ENCODE data around the gene TRAPPC3L. TPM values are rescaled to one million over a fixed set of nuclear protein-coding genes. Genes with fewer than 3 reads are reported as not detected.

TRAPPC3L gene
- total RNA-seq, 1 donor from 2014 or later, result not detected

GRCh38 chr6:116578335-116578734 is 32.9 kb upstream of the TRAPPC3L start:
- peaks cover under 1% of the 10 kb centered on the region for H3K4me1 ChIP-seq
- H3K9ac ChIP-seq, result no peak overlapping the region
- H3K27me3 Mint-ChIP-seq (ENCODE audit: insufficient read depth, low read depth), result no peaks in the 10 kb centered on the region
- H3K27ac ChIP-seq, result no peak overlapping the region
- no peak for DNase-seq (ENCODE audit: low spot score)
- H4K20me1 ChIP-seq (ENCODE audit: low read depth), result peaks cover 2% of the 10 kb centered on the region
- no peaks in the 10 kb centered on the region for H3K27me3 ChIP-seq
- H3K9me3 ChIP-seq (ENCODE audit: low read depth), result no peaks in the 10 kb centered on the region
- no peak overlapping the region for H3K4me3 ChIP-seq
- H3K36me3 Mint-ChIP-seq, result peaks cover 5% of the 10 kb centered on the region
- H3K4me2 ChIP-seq, result no peak overlapping the region
- H3K4me1 Mint-ChIP-seq, result peaks cover 5% of the 10 kb centered on the region
- no peaks in the 10 kb centered on the region for H3K36me3 ChIP-seq
- TF ChIP-seq EZH2 (IDR thresholded peaks at IDR 0.05) (no peak), CTCF (IDR thresholded peaks at IDR 0.05) (no peak), EZH2phosphoT487 (IDR thresholded peaks at IDR 0.05) (no peak)
- H3F3A ChIP-seq (ENCODE audit: low read depth), result no peaks in the 10 kb centered on the region
- no peak overlapping the region for H3K4me3 Mint-ChIP-seq
- H3K9me3 Mint-ChIP-seq, result no peaks in the 10 kb centered on the region
- no peak overlapping the region for H2AFZ ChIP-seq (replicated peaks)
- no peak overlapping the region for H3K27ac Mint-ChIP-seq
- peaks cover 56% of the 10 kb centered on the region for H3K79me2 ChIP-seq (ENCODE audit: low read depth)

GRCh38 chr6:116577486-116577885 is 32.0 kb upstream of the TRAPPC3L start:
- H3K9me3 Mint-ChIP-seq, result no peaks in the 10 kb centered on the region

GRCh38 chr6:116575227-116575626 is 29.7 kb upstream of the TRAPPC3L start:
- no peaks in the 10 kb centered on the region for H3K9me3 Mint-ChIP-seq
- H3K27ac ChIP-seq, result no peak overlapping the region
- peaks cover 13% of the 10 kb centered on the region for H3K4me1 ChIP-seq
- peaks cover 23% of the 10 kb centered on the region for H3K4me1 Mint-ChIP-seq
- H4K20me1 ChIP-seq (ENCODE audit: low read depth), result peaks cover 2% of the 10 kb centered on the region
- TF ChIP-seq EZH2 (IDR thresholded peaks at IDR 0.05) (no peak), CTCF (IDR thresholded peaks at IDR 0.05) (no peak), EZH2phosphoT487 (IDR thresholded peaks at IDR 0.05) (no peak)
- H3K4me2 ChIP-seq, result no peak overlapping the region
- H3K27ac Mint-ChIP-seq, result no peak overlapping the region
- peaks cover 5% of the 10 kb centered on the region for H3K36me3 Mint-ChIP-seq
- H3K27me3 ChIP-seq, result no peaks in the 10 kb centered on the region
- no peak overlapping the region for H3K9ac ChIP-seq
- peaks cover 16% of the 10 kb centered on the region for H3F3A ChIP-seq (ENCODE audit: low read depth)
- no peaks in the 10 kb centered on the region for H3K27me3 Mint-ChIP-seq (ENCODE audit: insufficient read depth, low read depth)
- H2AFZ ChIP-seq (replicated peaks), result no peak overlapping the region
- no peaks in the 10 kb centered on the region for H3K9me3 ChIP-seq (ENCODE audit: low read depth)
- DNase-seq (ENCODE audit: low spot score), result no peak
- H3K4me3 ChIP-seq, result no peak overlapping the region
- H3K4me3 Mint-ChIP-seq, result no peak overlapping the region
- H3K36me3 ChIP-seq, result no peaks in the 10 kb centered on the region
- H3K79me2 ChIP-seq (ENCODE audit: low read depth), result peaks cover 75% of the 10 kb centered on the region

More at GRCh38 chr6:116577486-116577885, 32.0 kb upstream of the TRAPPC3L start:
- no peaks in the 10 kb centered on the region for H3K9me3 ChIP-seq (ENCODE audit: low read depth)
- no peak overlapping the region for H2AFZ ChIP-seq (replicated peaks)
- H3K4me3 ChIP-seq, result no peak overlapping the region
- Mint-ChIP-seq H3K27me3 (ENCODE audit: insufficient read depth, low read depth) (no peaks in the 10 kb centered on the region), H3K36me3 (peaks cover 5% of the 10 kb centered on the region), H3K4me3 (no peak overlapping the region), H3K4me1 (peaks cover 12% of the 10 kb centered on the region), H3K27ac (no peak overlapping the region)
- TF ChIP-seq EZH2phosphoT487 (IDR thresholded peaks at IDR 0.05), result no peak
- H3K27me3 ChIP-seq, result no peaks in the 10 kb centered on the region
- peaks cover 9% of the 10 kb centered on the region for H3K4me1 ChIP-seq
- H3K36me3 ChIP-seq, result no peaks in the 10 kb centered on the region
- H4K20me1 ChIP-seq (ENCODE audit: low read depth), result peaks cover 2% of the 10 kb centered on the region
- H3K4me2 ChIP-seq, result no peak overlapping the region
- H3F3A ChIP-seq (ENCODE audit: low read depth), result no peaks in the 10 kb centered on the region
- H3K79me2 ChIP-seq (ENCODE audit: low read depth), result peaks cover 64% of the 10 kb centered on the region
- no peak overlapping the region for H3K27ac ChIP-seq
- H3K9ac ChIP-seq, result no peak overlapping the region
- DNase-seq (ENCODE audit: low spot score), result no peak

GRCh38 chr6:116572162-116572561 is 26.7 kb upstream of the TRAPPC3L start:
- peak; percentile 30 for DNase-seq (ENCODE audit: low spot score)
- Mint-ChIP-seq H3K4me1 (peaks cover 27% of the 10 kb centered on the region), H3K27me3 (ENCODE audit: insufficient read depth, low read depth) (peaks cover 2% of the 10 kb centered on the region), H3K9me3 (no peaks in the 10 kb centered on the region), H3K4me3 (peak overlapping the region; percentile 100), H3K36me3 (peaks cover 5% of the 10 kb centered on the region), H3K27ac (peak overlapping the region; percentile 89)
- peak overlapping the region; percentile 82 for H3K4me2 ChIP-seq
- H3K27ac ChIP-seq, result no peak overlapping the region
- H3K79me2 ChIP-seq (ENCODE audit: low read depth), result peaks cover 62% of the 10 kb centered on the region
- H3K4me3 ChIP-seq, result peak overlapping the region; percentile 94
- peaks cover 2% of the 10 kb centered on the region for H4K20me1 ChIP-seq (ENCODE audit: low read depth)
- no peaks in the 10 kb centered on the region for H3K36me3 ChIP-seq
- peaks cover 15% of the 10 kb centered on the region for H3K4me1 ChIP-seq
- H3F3A ChIP-seq (ENCODE audit: low read depth), result peaks cover 16% of the 10 kb centered on the region
- peak overlapping the region; percentile 95 for H3K9ac ChIP-seq
- TF ChIP-seq CTCF (IDR thresholded peaks at IDR 0.05) (no peak), EZH2 (IDR thresholded peaks at IDR 0.05) (no peak), EZH2phosphoT487 (IDR thresholded peaks at IDR 0.05) (no peak)
- no peaks in the 10 kb centered on the region for H3K9me3 ChIP-seq (ENCODE audit: low read depth)
- H3K27me3 ChIP-seq, result no peaks in the 10 kb centered on the region
- no peak overlapping the region for H2AFZ ChIP-seq (replicated peaks)

All from neural progenitor cell (in vitro differentiated cells).